ENCODE measurements around the gene TRIM77.
"Not testable (repeated sequence)": the region's sequence is repeated elsewhere in the genome, so short reads cannot be mapped to it uniquely, and the experiment has no call there.

Gene TRIM77

GRCh38 chr11:89736566-89736965, 26.5 kb downstream of the TRIM77 start:
- ATAC-seq, result no peak
- no peak for TF ChIP-seq ZNF8 (CRISPR knock-in tag; IDR thresholded peaks at IDR 0.05)
- no peak for TF ChIP-seq ZNF565 (CRISPR knock-in tag; conservative IDR thresholded peaks at IDR 0.05; ENCODE audit: low read depth)
- TF ChIP-seq ESRRG (CRISPR knock-in tag; IDR thresholded peaks at IDR 0.05), result no peak
- TF ChIP-seq CSDC2 (CRISPR knock-in tag; IDR thresholded peaks at IDR 0.05), result no peak
- TF ChIP-seq RARB (CRISPR knock-in tag; IDR thresholded peaks at IDR 0.05), result no peak
- TF ChIP-seq ZFP3 (CRISPR knock-in tag; IDR thresholded peaks at IDR 0.05), result no peak
- no peak for TF ChIP-seq ARNTL (CRISPR knock-in tag; IDR thresholded peaks at IDR 0.05; ENCODE audit: borderline replicate concordance, low read depth)

- no peak for ATAC-seq
- no peak for TF ChIP-seq TOX (CRISPR knock-in tag; IDR thresholded peaks at IDR 0.05; ENCODE audit: borderline replicate concordance)
- TF ChIP-seq GLIS3 (CRISPR knock-in tag; IDR thresholded peaks at IDR 0.05), result no peak
Observed at GRCh38 chr11:89737116-89737515, 27.0 kb downstream of the TRIM77 start.

DNA sequence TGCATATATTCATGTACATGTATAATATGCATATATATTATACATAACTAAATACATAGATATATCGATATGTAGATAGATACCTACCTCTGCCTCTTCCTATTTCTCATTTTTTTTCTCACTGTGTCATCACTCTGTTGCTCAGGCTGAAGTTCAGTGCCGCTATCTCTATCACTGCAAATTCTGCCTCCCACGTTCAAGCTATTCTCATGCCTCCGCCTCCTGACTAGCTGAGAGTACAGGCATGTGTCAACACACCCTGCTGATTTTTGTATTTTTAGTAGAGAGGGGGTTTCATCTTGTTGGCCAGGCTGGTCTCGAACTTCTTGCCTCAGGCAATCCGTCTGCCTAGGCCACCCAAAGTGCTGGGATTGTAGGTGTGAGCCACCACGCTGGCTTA, 31.3 kb downstream of the TRIM77 start:
- not testable (repeated sequence) for ATAC-seq

DNA sequence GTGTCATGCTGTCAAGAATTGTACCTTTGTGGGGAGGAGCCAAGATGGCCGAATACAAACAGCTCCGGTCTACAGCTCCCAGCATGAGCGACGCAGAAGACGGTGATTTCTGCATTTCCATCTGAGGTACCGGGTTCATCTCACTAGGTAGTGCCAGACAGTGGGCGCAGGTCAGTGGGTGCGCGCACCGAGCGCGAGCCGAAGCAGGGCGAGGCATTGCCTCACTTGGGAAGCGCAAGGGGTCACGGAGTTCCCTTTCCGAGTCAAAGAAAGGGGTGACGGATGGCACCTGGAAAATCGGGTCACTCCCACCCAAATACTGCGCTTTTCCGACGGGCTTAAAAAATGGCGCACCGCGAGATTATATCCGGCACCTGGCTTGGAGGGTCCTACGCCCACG, 34.1 kb downstream of the TRIM77 start:
- ATAC-seq, result not testable (repeated sequence)

DNA sequence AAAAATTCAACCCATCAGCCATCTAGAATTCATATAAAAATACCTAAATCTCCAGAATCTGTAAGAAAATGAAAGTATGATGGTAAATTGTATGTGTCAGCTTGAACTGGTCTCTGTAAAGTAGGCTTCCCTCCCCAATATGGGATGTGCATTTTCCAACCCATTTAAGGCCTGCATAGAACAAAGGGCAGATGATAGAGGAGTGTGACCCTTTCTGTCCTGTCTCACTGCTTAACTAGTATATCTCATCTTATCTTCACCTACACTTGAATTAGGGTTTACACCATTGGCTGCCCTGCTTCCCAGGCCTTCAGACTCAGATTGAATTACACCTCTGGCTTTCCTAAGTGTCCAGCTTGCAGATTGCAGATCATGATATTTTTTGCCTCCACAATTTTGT, 40.7 kb downstream of the TRIM77 start:
- not testable (repeated sequence) for ATAC-seq

Data from SK-N-SH treated with all-trans-retinoic acid at 6 μM for 48 hours (cell line).